HG03108 (cell line): ENCODE measurements around the gene IL3.

Experiments
- ATAC-seq: cut with Tn5 transposase; IDR thresholded peaks from one replicate; pipeline ENCODE4 v1.9.1; 2021; ENCODE audit warnings: moderate library complexity; ENCODE audit not compliant: unreplicated experiment

Gene IL3

GRCh38 chr5:132072070-132072469, 11.6 kb downstream of the IL3 start:
- ATAC-seq, result no peak

- ATAC-seq, result no peak
Measured at GRCh38 chr5:132072528-132072927, 12.1 kb downstream of the IL3 start.

DNA sequence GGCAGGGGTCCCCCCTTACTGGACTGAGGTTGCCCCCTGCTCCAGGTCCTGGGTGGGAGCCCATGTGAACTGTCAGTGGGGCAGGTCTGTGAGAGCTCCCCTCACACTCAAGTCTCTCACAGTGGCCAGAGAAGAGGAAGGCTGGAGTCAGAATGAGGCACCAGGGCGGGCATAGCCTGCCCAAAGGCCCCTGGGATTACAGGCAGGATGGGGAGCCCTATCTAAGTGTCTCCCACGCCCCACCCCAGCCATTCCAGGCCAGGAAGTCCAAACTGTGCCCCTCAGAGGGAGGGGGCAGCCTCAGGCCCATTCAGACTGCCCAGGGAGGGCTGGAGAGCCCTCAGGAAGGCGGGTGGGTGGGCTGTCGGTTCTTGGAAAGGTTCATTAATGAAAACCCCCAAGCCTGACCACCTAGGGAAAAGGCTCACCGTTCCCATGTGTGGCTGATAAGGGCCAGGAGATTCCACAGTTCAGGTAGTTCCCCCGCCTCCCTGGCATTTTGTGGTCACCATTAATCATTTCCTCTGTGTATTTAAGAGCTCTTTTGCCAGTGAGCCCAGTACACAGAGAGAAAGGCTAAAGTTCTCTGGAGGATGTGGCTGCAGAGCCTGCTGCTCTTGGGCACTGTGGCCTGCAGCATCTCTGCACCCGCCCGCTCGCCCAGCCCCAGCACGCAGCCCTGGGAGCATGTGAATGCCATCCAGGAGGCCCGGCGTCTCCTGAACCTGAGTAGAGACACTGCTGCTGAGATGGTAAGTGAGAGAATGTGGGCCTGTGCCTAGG, 13.0 kb downstream of the IL3 start, which contains the start of gene CSF2:
CSF2 (plus strand) TSS at position 559 of the 783 bp plus-strand sequence; CDS start at position 594, 35 bp downstream.
- no peak for ATAC-seq

DNA sequence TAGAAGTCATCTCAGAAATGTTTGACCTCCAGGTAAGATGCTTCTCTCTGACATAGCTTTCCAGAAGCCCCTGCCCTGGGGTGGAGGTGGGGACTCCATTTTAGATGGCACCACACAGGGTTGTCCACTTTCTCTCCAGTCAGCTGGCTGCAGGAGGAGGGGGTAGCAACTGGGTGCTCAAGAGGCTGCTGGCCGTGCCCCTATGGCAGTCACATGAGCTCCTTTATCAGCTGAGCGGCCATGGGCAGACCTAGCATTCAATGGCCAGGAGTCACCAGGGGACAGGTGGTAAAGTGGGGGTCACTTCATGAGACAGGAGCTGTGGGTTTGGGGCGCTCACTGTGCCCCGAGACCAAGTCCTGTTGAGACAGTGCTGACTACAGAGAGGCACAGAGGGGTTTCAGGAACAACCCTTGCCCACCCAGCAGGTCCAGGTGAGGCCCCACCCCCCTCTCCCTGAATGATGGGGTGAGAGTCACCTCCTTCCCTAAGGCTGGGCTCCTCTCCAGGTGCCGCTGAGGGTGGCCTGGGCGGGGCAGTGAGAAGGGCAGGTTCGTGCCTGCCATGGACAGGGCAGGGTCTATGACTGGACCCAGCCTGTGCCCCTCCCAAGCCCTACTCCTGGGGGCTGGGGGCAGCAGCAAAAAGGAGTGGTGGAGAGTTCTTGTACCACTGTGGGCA, 13.8 kb downstream of the IL3 start:
- no peak for ATAC-seq

DNA sequence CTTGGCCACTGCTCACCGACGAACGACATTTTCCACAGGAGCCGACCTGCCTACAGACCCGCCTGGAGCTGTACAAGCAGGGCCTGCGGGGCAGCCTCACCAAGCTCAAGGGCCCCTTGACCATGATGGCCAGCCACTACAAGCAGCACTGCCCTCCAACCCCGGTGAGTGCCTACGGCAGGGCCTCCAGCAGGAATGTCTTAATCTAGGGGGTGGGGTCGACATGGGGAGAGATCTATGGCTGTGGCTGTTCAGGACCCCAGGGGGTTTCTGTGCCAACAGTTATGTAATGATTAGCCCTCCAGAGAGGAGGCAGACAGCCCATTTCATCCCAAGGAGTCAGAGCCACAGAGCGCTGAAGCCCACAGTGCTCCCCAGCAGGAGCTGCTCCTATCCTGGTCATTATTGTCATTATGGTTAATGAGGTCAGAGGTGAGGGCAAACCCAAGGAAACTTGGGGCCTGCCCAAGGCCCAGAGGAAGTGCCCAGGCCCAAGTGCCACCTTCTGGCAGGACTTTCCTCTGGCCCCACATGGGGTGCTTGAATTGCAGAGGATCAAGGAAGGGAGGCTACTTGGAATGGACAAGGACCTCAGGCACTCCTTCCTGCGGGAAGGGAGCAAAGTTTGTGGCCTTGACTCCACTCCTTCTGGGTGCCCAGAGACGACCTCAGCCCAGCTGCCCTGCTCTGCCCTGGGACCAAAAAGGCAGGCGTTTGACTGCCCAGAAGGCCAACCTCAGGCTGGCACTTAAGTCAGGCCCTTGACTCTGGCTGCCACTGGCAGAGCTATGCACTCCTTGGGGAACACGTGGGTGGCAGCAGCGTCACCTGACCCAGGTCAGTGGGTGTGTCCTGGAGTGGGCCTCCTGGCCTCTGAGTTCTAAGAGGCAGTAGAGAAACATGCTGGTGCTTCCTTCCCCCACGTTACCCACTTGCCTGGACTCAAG, 14.6 kb downstream of the IL3 start:
- ATAC-seq, result no peak

DNA sequence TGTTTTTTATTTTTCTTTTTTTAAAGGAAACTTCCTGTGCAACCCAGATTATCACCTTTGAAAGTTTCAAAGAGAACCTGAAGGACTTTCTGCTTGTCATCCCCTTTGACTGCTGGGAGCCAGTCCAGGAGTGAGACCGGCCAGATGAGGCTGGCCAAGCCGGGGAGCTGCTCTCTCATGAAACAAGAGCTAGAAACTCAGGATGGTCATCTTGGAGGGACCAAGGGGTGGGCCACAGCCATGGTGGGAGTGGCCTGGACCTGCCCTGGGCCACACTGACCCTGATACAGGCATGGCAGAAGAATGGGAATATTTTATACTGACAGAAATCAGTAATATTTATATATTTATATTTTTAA, 15.2 kb downstream of the IL3 start:
- no peak for ATAC-seq

DNA sequence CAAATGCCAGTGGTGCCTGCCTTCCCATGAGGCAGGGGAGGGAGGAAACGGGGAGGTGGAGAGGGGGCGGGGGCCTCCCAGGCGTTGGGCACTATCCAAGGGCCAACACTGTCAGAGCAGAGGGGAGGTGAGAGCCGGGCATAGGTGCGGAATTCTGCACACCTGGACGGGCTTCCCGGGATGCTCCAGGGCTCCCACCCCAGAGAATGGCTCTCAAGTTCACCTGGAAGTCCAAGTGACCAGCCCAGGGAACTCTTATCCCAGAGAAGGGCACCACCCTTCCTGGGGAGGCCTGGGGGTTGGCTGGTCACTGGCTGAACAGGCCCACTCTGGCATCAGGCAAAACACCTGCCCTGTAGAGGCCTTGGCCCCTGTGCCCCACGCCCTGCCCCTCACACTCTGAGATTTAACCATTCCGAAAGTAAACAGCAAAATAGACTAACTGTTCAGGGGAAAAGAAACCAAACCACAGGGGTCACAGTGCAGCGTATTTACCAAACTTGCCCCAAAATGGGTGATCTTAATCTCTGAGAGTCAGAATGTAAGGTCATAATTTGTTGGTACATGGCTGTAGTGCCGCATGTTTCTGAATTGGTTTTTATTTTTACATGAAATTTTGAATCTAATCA, 15.9 kb downstream of the IL3 start:
- ATAC-seq, result no peak

DNA sequence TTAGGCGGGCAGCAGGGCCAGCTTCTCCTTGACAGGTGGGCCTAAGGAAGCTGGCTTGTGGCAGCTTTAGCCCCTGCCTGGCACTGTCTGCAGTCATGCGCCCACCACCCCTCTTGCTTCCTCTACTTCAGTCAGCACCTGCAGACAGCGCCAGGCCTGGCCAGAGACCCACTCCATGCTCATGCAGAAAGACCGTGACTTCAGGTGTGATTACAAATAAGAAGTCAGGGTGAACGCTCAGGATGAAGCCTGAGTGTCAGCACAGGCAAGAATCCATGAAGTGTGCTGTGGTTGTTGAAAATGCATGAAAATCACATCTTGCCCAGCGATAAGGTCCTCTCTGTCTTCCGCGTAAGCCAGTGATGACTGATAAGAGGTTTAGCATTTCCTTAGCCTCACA, 16.5 kb downstream of the IL3 start:
- no peak for ATAC-seq

DNA sequence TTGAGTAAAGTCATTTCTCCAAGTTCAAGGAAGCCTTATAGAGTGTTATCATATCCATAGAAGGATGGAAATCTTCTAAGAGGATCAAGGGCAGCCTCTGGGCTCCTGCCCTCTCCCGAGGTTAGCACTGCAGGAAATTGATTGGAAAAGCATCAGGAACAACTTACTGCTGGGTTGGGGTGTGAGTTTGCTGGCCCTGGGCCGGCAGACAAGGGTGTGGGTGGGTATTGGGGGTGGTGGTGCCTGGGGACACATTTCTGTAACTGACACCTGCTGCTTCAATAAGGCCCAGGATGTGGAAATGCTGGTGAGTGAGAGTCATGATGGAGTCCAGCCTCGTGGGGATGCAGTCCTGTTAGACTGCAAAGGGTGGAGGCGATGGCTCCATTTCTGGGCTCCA, 18.6 kb downstream of the IL3 start:
- no peak for ATAC-seq

- no peak for ATAC-seq
Measured at GRCh38 chr5:132079619-132080018, 19.2 kb downstream of the IL3 start.

DNA sequence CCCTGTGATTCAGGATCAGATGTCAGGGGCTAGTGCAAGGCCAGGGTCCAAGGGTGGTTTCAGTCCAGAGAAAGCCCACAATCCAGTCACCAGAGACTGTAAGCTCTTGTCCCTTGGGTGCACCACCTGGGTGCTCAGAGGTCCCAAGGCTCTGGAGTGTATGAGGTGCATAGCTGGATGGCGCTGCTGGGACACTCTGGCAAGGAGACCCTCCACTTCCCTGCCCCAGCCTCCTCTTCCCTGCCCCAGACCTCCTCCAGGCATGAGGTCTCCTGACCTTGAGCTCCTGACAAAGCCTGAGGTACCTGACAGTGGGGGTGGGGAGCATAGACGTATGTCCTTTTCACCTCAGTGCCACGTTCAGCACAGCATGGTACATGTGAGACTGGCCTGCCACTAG, 20.1 kb downstream of the IL3 start:
- no peak for ATAC-seq

DNA sequence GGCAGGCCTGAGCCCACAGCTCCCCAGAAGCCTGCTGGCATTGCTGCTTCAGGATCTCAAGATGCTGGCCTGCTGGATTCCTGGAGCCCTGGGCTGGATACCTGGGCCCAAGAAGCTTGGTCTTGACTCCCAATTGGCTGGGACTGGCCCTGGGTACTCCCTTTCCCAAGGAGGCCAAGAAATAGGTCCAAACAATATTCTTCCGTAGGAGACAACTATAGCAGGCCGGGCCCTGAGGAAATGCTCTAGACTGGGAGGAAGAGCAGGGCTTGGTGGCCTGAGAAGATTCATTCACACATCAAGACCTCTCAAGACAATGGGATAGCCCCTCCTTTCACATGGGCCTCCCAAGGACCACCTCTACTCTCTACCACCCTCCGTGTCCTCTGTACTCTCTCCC, 21.0 kb downstream of the IL3 start:
- no peak for ATAC-seq

GRCh38 chr5:132082329-132083023, 22.0 kb downstream of the IL3 start:
- ATAC-seq, result no peak

- no peak for ATAC-seq
Measured at GRCh38 chr5:132083071-132083678, 22.7 kb downstream of the IL3 start.

GRCh38 chr5:132085686-132086085, 25.2 kb downstream of the IL3 start:
- no peak for ATAC-seq

DNA sequence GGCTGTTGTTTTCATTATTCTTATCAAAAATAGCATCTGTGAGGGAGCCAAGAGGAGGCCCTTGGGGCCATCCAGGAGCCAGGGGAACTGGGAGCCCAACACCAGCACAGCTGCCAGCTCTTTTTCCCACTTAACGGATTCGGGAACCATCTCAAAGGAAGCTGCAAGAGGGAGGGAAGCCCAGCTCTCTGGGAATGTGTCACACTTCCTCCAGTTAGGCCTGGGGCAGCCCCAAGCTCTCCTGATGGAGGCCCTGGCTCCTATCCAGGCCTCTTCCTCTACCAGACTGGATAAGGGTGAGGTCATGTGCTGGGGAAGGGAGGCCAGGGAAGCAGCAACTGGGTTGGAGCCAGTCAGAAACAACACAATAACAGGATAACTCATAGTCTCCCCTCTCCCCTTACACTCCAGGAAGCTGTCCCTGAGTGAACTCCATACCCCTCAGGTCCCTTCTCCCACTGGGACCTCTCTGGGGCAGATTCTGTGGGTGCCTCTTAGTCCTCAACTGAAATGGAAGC, 25.9 kb downstream of the IL3 start:
- ATAC-seq, result no peak

DNA sequence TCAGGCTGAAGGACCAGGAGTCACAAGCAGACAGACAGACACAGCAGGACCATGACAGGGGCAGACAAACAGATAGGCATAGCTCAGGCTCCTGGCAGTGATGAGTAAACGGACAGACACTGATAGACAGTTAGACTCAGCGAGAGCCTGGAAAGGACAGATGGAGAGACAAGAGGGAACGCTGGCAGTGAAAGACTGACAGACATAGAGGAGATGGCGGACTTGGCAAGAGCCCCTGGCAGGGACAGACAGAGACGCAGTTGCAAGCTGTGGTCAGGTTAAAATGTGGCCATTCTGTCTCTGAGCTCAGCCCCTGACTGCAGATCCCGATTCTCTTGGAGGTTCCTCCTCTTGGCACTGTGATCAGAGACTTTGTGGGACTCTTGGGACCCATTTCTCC, 26.7 kb downstream of the IL3 start:
- ATAC-seq, result no peak

- ATAC-seq, result no peak
Measured at GRCh38 chr5:132087661-132088060, 27.2 kb downstream of the IL3 start.

DNA sequence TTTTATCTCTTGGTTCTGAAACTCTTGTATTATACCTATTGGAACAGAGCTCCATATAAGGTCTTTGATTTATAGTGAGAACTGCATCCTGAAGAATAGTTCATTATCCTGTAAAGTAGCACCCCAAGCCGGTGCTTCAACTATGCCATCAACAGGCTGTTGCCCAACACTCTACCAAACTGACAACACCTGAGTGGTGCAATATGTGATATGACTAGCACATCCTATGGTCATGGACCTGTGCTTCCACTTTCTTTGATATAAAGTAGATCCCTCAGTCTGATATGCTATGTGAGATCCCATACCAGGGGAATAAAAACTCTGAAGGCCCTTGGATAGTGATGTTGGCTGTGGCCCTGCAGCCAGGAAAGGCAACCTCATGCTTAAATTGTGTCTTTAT, 28.9 kb downstream of the IL3 start:
- ATAC-seq, result no peak

GRCh38 chr5:132090107-132090506, 29.7 kb downstream of the IL3 start:
- no peak for ATAC-seq
